Stimulated activated naive CD4-positive, alpha-beta T cell (primary cell): ENCODE data around the gene TNFSF4.
"Not testable (repeated sequence)": the region's sequence is repeated elsewhere in the genome, so short reads cannot be mapped to it uniquely, and the experiment has no call there.

Experiments used
- DNase-seq, 6 experiments: peaks; one replicate each; lab custom pipeline; 2025; lab: John Stamatoyannopoulos, UW

Gene TNFSF4

GRCh38 chr1:173206816-173207568 lies at the start of gene TNFSF4:
TSS of gene TNFSF4 (minus strand) at chr1:173207331. CDS start at chr1:173207176, 155 bp downstream.
- peak in 4 of 6 experiments; percentile 1 to 19 (median 10) for DNase-seq

GRCh38 chr1:173255214-173255813 lies 48.2 kb upstream of the TNFSF4 start:
- DNase-seq = no peak

GRCh38 chr1:173253046-173253445 lies 45.9 kb upstream of the TNFSF4 start:
- no peak for DNase-seq

GRCh38 chr1:173249349-173249748 lies 42.2 kb upstream of the TNFSF4 start:
- DNase-seq = no peak

- no peak for DNase-seq
Observed at GRCh38 chr1:173248247-173248940, 41.3 kb upstream of the TNFSF4 start.

GRCh38 chr1:173245892-173246291 lies 38.8 kb upstream of the TNFSF4 start:
- no peak for DNase-seq

- no peak for DNase-seq
Observed at GRCh38 chr1:173243300-173243699, 36.2 kb upstream of the TNFSF4 start.

- DNase-seq = no peak
Observed at GRCh38 chr1:173241528-173242347, 34.6 kb upstream of the TNFSF4 start.

- DNase-seq = no peak
Observed at GRCh38 chr1:173240609-173241008, 33.5 kb upstream of the TNFSF4 start.

- DNase-seq = no peak
Observed at GRCh38 chr1:173239058-173239457, 31.9 kb upstream of the TNFSF4 start.

- no peak for DNase-seq
Observed at GRCh38 chr1:173234899-173235298, 27.8 kb upstream of the TNFSF4 start.

GRCh38 chr1:173234434-173234833 lies 27.3 kb upstream of the TNFSF4 start:
- DNase-seq = not testable (repeated sequence)

GRCh38 chr1:173229031-173229430 lies 21.9 kb upstream of the TNFSF4 start:
- not testable (repeated sequence) for DNase-seq

GRCh38 chr1:173224949-173225348 lies 17.8 kb upstream of the TNFSF4 start:
- no peak for DNase-seq

- no peak for DNase-seq
Observed at GRCh38 chr1:173224280-173224892, 17.3 kb upstream of the TNFSF4 start.

- DNase-seq = no peak
Observed at GRCh38 chr1:173223031-173223380, 15.9 kb upstream of the TNFSF4 start.

GRCh38 chr1:173222149-173223030 lies 15.3 kb upstream of the TNFSF4 start:
- no peak for DNase-seq

- no peak for DNase-seq
Observed at GRCh38 chr1:173220157-173220556, 13.0 kb upstream of the TNFSF4 start.

- no peak for DNase-seq
Observed at GRCh38 chr1:173213665-173214064, 6.5 kb upstream of the TNFSF4 start.

GRCh38 chr1:173212952-173213491 lies 5.9 kb upstream of the TNFSF4 start:
- DNase-seq = no peak
